MCF 10A (cell line): Measurements from ENCODE around the gene SLC10A7. TPM values are rescaled to one million over a fixed set of nuclear protein-coding genes. Genes with fewer than 3 reads are reported as not detected.

Experiments used
- BruUV-seq: library from RNA; stranded (reverse); fragments of 400-500 nt; replicated peaks from 2 replicates; lab custom pipeline; 2021; lab: Mats Ljungman, UMichigan
- CTCF ChIA-PET: fragments of 300-600 bp; sonication (Branson Sonifier 250); formaldehyde crosslinking; extraction: SDS; loops from one replicate; lab custom pipeline; 2021; ENCODE audit warnings: antibody characterized with exemption, inconsistent platforms; lab: Yijun Ruan, JAX
- POLR2A ChIA-PET: fragments of 300-600, 350-650 bp; sonication (Branson Sonifier 250); formaldehyde crosslinking; extraction: SDS; loops from one replicate; lab custom pipeline; 2020; ENCODE audit warnings: antibody characterized with exemption, inconsistent platforms; lab: Yijun Ruan, JAX
- DNase-seq: peaks from one replicate; pipeline ENCODE4 v3.0.0-alpha.2; 2018; ENCODE audit not compliant: unreplicated experiment
- H3K27ac Mint-ChIP-seq: one replicate; pipeline ENCODE4 v1.8.0; 2022; ENCODE audit warnings: mild to moderate bottlenecking, low read depth, mixed read lengths; ENCODE audit not compliant: unreplicated experiment
- H3K27me3 Mint-ChIP-seq: one replicate; pipeline ENCODE4 v1.8.0; 2022; ENCODE audit warnings: mixed read lengths; ENCODE audit not compliant: insufficient read depth, unreplicated experiment
- H3K36me3 Mint-ChIP-seq: one replicate; pipeline ENCODE4 v1.8.0; 2022; ENCODE audit warnings: mild to moderate bottlenecking, moderate library complexity, mixed read lengths; ENCODE audit not compliant: insufficient read depth, unreplicated experiment
- H3K4me1 Mint-ChIP-seq: one replicate; pipeline ENCODE4 v1.8.0; 2022; ENCODE audit warnings: mixed read lengths; ENCODE audit not compliant: insufficient read depth, unreplicated experiment
- H3K4me3 Mint-ChIP-seq: one replicate; pipeline ENCODE4 v1.8.0; 2022; ENCODE audit warnings: mild to moderate bottlenecking, moderate library complexity, mixed read lengths; ENCODE audit not compliant: unreplicated experiment
- H3K9me3 Mint-ChIP-seq: one replicate; pipeline ENCODE4 v1.8.0; 2022; ENCODE audit warnings: mixed read lengths; ENCODE audit not compliant: unreplicated experiment
- intact Hi-C: fragments of 100-400 bp; cut with micrococcal nuclease; formaldehyde crosslinking; loops from 2 replicates; pipeline ENCODE4 v1.14.1; 2022
- total RNA-seq: library from RNA; stranded (reverse); gene quantifications from 2 replicates; pipeline ENCODE4 v1.2.3, GENCODE V29; 2022
- TF ChIP-seq, protein P1 (sequence below): fragments of 200-600 bp; IDR thresholded peaks from one replicate; pipeline ENCODE4 v1.8.0; 2022; ENCODE audit warnings: antibody characterized with exemption, mild to moderate bottlenecking; ENCODE audit not compliant: unreplicated experiment

SLC10A7 gene
- total RNA-seq, 1 experiment from 2014 or later: 23.0 TPM

GRCh38 chr4:146401274-146401673 lies 120.5 kb downstream of the SLC10A7 start:
- ChIA-PET POLR2A (interaction anchor here (1.2 kb wide), 1 partner anchor 17 kb away, joined by 3 read pairs; no protein-coding TSS in a partner anchor), CTCF (no interaction called here)
- no peak overlapping the region for H3K27ac Mint-ChIP-seq
- intact Hi-C loops: no loop called here
- H3K36me3 Mint-ChIP-seq: no peaks in the 10 kb centered on the region
- no peaks in the 10 kb centered on the region for H3K9me3 Mint-ChIP-seq
- TF ChIP-seq, protein P1, sequence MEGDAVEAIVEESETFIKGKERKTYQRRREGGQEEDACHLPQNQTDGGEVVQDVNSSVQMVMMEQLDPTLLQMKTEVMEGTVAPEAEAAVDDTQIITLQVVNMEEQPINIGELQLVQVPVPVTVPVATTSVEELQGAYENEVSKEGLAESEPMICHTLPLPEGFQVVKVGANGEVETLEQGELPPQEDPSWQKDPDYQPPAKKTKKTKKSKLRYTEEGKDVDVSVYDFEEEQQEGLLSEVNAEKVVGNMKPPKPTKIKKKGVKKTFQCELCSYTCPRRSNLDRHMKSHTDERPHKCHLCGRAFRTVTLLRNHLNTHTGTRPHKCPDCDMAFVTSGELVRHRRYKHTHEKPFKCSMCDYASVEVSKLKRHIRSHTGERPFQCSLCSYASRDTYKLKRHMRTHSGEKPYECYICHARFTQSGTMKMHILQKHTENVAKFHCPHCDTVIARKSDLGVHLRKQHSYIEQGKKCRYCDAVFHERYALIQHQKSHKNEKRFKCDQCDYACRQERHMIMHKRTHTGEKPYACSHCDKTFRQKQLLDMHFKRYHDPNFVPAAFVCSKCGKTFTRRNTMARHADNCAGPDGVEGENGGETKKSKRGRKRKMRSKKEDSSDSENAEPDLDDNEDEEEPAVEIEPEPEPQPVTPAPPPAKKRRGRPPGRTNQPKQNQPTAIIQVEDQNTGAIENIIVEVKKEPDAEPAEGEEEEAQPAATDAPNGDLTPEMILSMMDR: no peak
- no TSS peak for BruUV-seq
- no peak overlapping the region for H3K4me3 Mint-ChIP-seq
- H3K27me3 Mint-ChIP-seq: no peaks in the 10 kb centered on the region
- no peak for DNase-seq
- H3K4me1 Mint-ChIP-seq: no peaks in the 10 kb centered on the region

DNA sequence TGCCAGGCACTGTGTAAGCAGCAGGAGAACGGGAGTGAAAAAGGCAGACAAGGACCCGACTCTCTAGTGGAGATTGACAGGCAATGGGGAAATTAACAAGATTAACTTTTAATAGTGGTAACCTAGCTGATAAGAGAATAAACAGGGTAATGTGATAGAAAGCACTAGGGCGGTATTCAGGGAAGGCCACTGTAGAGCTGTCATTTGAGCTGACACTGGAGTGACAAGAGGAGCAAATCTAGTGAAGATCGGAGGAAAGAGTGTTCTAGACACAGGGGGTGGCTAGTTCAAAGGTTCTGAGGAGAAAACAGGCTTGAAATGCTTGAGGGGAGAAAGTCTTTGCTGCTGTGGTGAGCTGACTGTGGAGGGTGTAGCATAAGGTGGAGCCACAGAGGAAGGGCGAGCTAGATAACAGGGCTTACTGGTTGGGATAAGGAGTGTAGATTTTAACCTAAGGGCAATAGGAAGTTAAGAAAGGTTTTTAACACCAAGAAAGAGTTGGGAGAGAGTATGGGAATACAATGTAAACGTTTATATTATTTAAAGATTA lies 122.8 kb downstream of the SLC10A7 start:
- BruUV-seq: no TSS peak
- H3K4me1 Mint-ChIP-seq: no peaks in the 10 kb centered on the region

DNA sequence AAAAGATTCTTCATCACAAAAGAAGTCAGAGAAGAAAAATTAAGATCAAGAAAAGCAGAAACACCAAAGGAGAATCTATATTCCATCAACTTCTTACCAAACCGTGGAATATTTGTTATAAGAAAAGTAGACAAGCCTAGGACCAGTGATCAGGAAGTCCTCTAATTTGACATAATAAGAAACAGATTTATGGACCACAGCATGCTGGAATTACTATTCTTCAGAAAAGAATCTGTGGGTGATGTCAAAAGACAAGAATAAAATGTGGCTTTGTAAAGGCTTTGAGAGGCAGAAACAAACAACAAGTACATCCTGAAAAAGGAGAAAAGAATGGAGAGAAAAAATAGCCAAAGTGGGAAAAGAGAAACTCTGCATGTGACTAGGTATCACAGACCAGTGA lies 123.3 kb downstream of the SLC10A7 start:
- CTCF ChIA-PET: no interaction called here
- no peaks in the 10 kb centered on the region for H3K4me1 Mint-ChIP-seq
- no peaks in the 10 kb centered on the region for H3K9me3 Mint-ChIP-seq
- POLR2A ChIA-PET: no interaction called here
- DNase-seq: no peak
- no TSS peak for BruUV-seq
- H3K4me3 Mint-ChIP-seq: no peak overlapping the region
- H3K27me3 Mint-ChIP-seq: no peaks in the 10 kb centered on the region
- H3K27ac Mint-ChIP-seq: no peak overlapping the region
- TF ChIP-seq, protein P1: no peak
- no peaks in the 10 kb centered on the region for H3K36me3 Mint-ChIP-seq
- intact Hi-C loops: no loop called here

More for the DNA sequence above, 122.8 kb downstream of the SLC10A7 start:
- CTCF ChIA-PET: no interaction called here
- POLR2A ChIA-PET: no interaction called here
- intact Hi-C loops: no loop called here
- TF ChIP-seq, protein P1: no peak
- Mint-ChIP-seq H3K27me3 (no peaks in the 10 kb centered on the region), H3K36me3 (no peaks in the 10 kb centered on the region), H3K9me3 (no peaks in the 10 kb centered on the region), H3K4me3 (no peak overlapping the region), H3K27ac (no peak overlapping the region)
- no peak for DNase-seq

GRCh38 chr4:146389561-146389960 lies 132.2 kb downstream of the SLC10A7 start:
- intact Hi-C loops: no loop called here
- H3K9me3 Mint-ChIP-seq: no peaks in the 10 kb centered on the region
- ChIA-PET POLR2A (interaction anchor here (1.6 kb wide), 1 partner anchor 10 kb away, joined by 7 read pairs; no protein-coding TSS in a partner anchor), CTCF (no interaction called here)
- no peak overlapping the region for H3K4me3 Mint-ChIP-seq
- no peak for DNase-seq
- TF ChIP-seq, protein P1: no peak
- no peaks in the 10 kb centered on the region for H3K36me3 Mint-ChIP-seq
- no peaks in the 10 kb centered on the region for H3K27me3 Mint-ChIP-seq
- H3K4me1 Mint-ChIP-seq: no peaks in the 10 kb centered on the region
- no TSS peak for BruUV-seq
- H3K27ac Mint-ChIP-seq: no peak overlapping the region
